ENCODE measurements around the gene CLCN2.

CLCN2 gene

DNA sequence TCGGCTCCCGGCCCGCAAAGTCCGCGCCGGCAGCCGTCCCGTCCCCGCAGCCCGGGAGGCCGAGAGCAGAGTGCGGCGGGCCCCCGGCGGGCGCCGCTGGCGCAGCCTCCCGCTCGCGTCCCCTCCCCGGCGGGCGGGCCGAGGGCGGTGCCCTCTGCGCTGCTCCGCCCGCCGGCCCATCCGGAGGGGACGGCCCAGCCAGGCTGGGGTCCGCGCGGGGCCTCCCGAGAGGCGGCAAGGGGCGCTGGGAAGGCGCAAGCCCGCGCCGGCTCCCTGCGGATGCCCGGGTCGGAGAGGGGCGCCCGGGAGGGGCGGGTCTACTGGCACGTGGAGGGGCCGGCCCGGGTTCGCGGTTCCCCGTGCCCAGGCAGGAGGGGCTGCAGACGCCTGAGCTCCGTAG lies at the start of gene CLCN2, which contains the start of gene POLR2H:
TSS of gene CLCN2 (minus strand) at position 74 of the 400 bp plus-strand sequence. CDS start 126 bp downstream, outside the sequence.
TSS of gene POLR2H (plus strand) at position 179 of the 400 bp plus-strand sequence. CDS start 1,783 bp downstream, outside the sequence.
- Mint-ChIP-seq H3K36me3 (peaks cover 44% of the 10 kb centered on the region), H3K4me1 (peaks cover 28% of the 10 kb centered on the region), H3K4me3 (peak within 1 kb of the TSS; percentile 91), H3K9me3 (no peaks in the 10 kb centered on the region), H3K27ac (peak within 1 kb of the TSS; percentile 93)
- peak; percentile 58 for ATAC-seq
- peak in 1 of 2 donors; percentile 51 for DNase-seq (ENCODE audit: low spot score in 2 of 2)

DNA sequence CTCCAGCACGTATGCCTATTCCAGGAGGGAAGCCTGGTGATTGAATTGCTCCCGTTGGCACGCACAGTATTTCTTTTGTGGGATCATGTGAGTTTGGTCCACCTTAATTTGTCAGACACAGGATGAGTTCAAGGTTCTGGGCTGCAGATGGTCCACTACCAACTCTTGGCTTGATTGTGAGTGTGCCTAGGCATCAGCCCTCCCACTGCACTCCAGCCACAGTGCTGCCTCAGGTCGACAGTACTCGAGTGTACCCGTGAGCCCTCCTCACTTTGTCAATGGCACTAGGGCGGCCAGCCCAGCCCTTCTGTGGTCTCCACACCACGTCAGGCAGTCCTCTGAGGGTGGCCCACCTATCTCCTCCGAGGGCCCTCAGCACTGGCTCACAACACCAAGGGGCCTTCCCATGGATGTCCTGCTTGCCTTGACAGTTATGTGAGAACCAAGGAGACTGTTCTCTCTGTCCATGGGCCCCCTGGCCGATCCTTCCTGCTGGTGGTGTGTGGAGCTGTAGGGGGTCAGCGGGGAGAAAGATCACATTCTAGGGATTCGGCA lies 48.6 kb upstream of the CLCN2 start:
- Mint-ChIP-seq H3K4me3 (no peak overlapping the region), H3K4me1 (no peaks in the 10 kb centered on the region), H3K27ac (no peak overlapping the region), H3K36me3 (no peaks in the 10 kb centered on the region), H3K9me3 (no peaks in the 10 kb centered on the region)
- DNase-seq (ENCODE audit: low spot score in 2 of 2), result no peak
- peak; percentile 17 for ATAC-seq

DNA sequence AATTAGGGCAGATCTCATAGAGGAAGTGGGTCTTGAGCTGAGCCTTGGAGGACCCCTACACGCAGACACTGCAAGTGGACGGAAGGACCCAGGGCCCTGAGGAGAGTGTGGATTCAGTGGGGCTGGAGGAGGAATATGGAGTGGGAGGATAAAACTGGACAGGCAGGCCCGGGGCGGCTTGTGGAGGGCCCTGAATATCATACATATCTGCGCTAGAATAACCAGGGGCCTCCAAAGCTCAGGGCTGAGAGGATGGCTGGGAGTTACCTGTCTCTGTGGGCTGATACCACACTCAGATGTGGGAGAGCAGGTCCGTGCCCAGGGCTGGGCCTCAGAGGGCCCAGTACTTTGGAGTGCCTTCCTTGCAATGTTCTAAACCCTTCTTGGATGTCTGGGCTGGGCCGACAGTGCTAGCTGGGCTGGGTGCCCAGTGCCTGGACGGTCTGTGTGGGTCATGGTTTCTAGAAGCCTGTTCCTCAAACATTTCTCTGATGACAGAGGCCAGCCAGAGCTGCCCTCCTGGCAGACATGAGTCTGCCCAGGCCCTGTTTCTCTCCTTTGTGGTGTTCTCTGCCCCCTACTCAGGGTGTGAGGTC lies 48.0 kb upstream of the CLCN2 start:
- H3K9me3 Mint-ChIP-seq, result no peaks in the 10 kb centered on the region
- H3K27ac Mint-ChIP-seq, result no peak overlapping the region
- H3K36me3 Mint-ChIP-seq, result no peaks in the 10 kb centered on the region
- DNase-seq (ENCODE audit: low spot score in 2 of 2), result no peak
- no peak overlapping the region for H3K4me3 Mint-ChIP-seq
- H3K4me1 Mint-ChIP-seq, result no peaks in the 10 kb centered on the region
- peak; percentile 22 for ATAC-seq

DNA sequence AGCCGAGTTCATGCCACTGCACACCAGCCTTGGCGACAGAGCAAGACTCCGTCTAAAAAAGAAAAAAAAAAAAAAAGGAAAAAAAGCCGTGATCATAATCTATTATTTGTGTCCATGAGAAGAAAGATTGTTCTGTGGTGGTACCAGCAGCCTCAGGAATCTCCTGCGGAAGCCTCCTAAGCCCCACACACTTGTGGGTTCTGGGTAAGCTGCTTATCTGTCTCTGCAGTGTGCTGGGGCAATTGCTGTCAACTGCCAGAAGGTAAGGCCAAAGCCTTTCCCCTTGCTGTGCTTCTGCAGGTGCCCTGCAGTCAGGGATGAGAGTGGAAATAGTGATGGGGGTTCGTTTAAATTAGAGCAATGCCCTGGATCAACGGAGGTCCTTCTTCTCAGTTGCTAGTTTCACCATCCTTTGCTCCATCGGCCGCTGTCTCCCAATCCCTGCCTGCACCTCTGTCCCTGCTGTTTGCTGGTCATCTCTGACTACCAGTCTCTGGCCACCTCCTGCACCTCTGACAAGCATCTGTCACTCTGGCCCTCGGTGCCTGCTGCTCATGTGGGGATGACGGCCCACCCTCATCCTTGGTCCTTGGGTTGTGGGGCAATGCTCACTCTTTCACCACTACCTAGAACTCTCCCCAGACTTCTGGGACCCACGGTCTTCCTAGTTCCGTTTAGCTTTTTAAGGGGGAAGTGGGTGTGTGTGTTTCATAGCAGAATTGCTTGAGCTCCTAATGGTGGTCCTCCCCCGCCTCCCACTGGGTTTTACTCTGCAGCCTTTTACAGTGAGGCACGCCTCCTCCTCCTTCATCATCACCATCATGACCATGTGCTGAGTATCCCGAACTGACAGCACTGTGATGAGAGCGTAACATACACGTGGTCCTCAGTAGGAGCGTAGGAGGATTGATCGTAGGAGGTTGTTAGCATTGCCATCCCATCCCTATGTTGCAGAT lies 43.9 kb upstream of the CLCN2 start:
- Mint-ChIP-seq H3K9me3 (no peaks in the 10 kb centered on the region), H3K4me1 (no peaks in the 10 kb centered on the region), H3K27ac (no peak overlapping the region), H3K36me3 (no peaks in the 10 kb centered on the region), H3K4me3 (no peak overlapping the region)
- DNase-seq (ENCODE audit: low spot score in 2 of 2) (no peak), ATAC-seq (peak; percentile 25)

DNA sequence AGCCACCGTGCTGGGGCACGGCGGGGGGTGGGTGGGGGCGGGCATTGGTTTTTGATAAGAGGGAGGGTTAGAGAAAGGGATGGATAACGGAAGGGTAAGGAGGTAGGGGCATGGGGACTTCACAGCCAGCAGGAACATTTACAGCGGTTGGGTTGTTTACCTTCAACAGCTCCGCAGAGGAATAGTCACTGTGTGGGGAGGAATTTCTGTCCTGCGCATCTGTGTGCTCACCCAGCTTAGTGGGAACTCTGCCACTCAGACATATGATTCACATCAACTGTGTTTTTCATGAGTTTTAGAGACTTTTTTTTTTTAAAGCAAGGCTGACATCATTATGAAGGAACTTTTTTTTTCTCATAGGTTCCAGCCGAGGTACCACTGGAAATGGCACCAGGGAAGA lies 38.0 kb upstream of the CLCN2 start:
- H3K9me3 Mint-ChIP-seq, result no peaks in the 10 kb centered on the region
- H3K36me3 Mint-ChIP-seq, result no peaks in the 10 kb centered on the region
- no peak overlapping the region for H3K27ac Mint-ChIP-seq
- no peaks in the 10 kb centered on the region for H3K4me1 Mint-ChIP-seq
- no peak for ATAC-seq
- DNase-seq (ENCODE audit: low spot score in 2 of 2), result no peak
- H3K4me3 Mint-ChIP-seq, result no peak overlapping the region

DNA sequence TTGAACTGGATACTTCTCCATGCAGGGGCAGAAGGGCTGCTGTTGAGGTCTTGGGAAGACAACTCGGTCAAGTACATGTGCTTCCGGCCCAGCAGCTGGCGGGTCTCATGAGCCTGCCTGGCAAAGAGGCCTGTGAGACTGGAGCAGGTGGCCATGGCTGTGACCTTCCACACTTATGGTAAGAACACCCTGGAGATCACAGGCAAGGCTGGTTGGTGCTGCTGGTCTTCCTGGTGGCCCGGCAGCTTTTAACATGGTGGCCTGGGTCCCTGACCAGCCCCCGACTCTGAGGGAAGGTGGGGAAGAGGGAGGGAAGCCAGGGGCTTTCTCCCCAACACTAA lies 33.9 kb upstream of the CLCN2 start:
- H3K4me1 Mint-ChIP-seq, result no peaks in the 10 kb centered on the region
- ATAC-seq (no peak), DNase-seq (ENCODE audit: low spot score in 2 of 2) (no peak)
- no peak overlapping the region for H3K4me3 Mint-ChIP-seq
- no peaks in the 10 kb centered on the region for H3K36me3 Mint-ChIP-seq
- H3K27ac Mint-ChIP-seq, result no peak overlapping the region
- H3K9me3 Mint-ChIP-seq, result no peaks in the 10 kb centered on the region

DNA sequence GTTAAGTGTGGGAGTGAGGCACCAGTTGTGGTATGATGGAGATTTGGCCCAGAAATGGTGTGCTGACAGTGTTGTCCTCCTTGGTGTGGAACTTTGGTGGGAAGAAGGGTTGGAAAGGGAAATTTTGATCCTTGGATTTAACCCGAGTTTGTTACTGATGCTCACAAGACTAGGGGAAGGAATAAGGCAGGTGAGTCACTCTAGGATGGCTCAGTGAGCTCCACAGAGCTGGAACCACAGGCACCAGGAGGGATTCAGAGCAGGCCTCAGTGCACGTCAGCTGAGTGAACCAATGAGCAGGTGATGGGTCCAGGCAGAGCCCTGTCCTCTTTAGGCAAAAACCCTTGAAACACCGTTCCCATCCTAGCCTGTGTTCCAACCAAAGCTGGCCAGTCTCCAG lies 29.9 kb upstream of the CLCN2 start:
- Mint-ChIP-seq H3K4me1 (no peaks in the 10 kb centered on the region), H3K4me3 (no peak overlapping the region), H3K27ac (no peak overlapping the region), H3K9me3 (no peaks in the 10 kb centered on the region), H3K36me3 (no peaks in the 10 kb centered on the region)
- DNase-seq (ENCODE audit: low spot score in 2 of 2), result no peak
- no peak for ATAC-seq

DNA sequence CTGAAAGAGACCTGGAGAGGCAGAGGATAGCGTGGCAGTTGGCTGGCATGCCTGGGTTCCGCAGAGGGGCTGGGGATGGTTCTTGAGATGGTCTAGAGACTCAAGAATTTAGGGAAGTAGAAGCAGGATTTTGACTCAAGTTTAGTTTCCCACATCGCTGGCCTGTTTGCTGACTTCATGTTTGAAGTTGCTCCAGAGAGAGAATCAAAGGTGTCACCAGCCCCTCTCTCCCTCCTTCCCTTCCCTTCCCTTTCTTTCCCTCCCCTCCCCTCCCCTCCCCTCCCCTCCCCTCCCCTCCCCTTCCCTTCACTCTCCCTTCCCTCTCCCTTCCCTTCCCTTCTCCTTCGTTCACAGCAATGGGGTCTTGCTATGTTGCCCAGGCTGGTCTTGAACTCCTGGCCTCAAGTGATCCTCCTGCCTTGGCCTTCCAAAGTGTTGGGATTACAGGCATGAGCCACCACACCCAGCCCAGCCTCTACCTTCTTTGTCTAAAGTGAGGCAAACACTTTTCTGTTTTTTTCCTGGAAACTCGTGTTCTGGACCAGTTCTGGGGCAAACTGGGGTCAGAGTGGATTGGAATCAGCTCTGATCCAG lies 28.6 kb upstream of the CLCN2 start:
- H3K4me1 Mint-ChIP-seq, result no peaks in the 10 kb centered on the region
- DNase-seq (ENCODE audit: low spot score in 2 of 2) (no peak), ATAC-seq (no peak)
- H3K9me3 Mint-ChIP-seq, result no peaks in the 10 kb centered on the region
- no peak overlapping the region for H3K4me3 Mint-ChIP-seq
- no peaks in the 10 kb centered on the region for H3K36me3 Mint-ChIP-seq
- H3K27ac Mint-ChIP-seq, result no peak overlapping the region

DNA sequence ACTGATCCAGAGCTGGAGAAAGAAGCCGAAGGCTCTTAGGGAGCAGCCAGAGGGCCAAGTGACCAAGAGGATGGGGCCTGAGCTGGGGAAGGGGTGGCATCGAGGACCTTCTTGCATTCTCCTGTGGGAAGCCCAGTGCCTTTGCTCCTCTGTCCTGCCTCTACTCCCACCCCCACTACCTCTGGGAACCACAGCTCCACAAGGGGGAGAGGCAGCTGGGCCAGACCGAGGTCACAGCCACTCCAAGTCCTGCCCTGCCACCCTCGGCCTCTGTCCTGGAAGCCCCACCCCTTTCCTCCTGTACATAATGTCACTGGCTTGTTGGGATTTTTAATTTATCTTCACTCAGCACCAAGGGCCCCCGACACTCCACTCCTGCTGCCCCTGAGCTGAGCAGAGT lies 28.0 kb upstream of the CLCN2 start:
- ATAC-seq, result no peak
- DNase-seq (ENCODE audit: low spot score in 2 of 2), result no peak
- Mint-ChIP-seq H3K36me3 (no peaks in the 10 kb centered on the region), H3K4me1 (no peaks in the 10 kb centered on the region), H3K4me3 (no peak overlapping the region), H3K9me3 (no peaks in the 10 kb centered on the region), H3K27ac (no peak overlapping the region)

DNA sequence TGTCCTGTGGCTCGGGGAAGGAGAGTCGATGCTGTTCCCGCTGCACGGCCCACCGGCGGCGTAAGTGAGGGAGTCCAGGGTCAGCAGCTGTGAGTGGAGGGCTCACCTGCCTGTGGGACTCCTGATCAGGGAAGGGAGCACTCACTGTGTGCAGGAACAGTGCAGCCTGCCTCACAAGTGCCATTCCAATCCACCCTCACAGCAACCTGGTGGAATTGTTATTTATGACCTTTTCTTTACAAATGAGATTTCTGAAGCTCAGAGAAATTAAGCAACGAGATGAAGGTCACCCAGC lies 27.5 kb upstream of the CLCN2 start:
- H3K27ac Mint-ChIP-seq, result no peak overlapping the region
- H3K4me3 Mint-ChIP-seq, result no peak overlapping the region
- H3K36me3 Mint-ChIP-seq, result no peaks in the 10 kb centered on the region
- H3K4me1 Mint-ChIP-seq, result no peaks in the 10 kb centered on the region
- no peaks in the 10 kb centered on the region for H3K9me3 Mint-ChIP-seq
- ATAC-seq (no peak), DNase-seq (ENCODE audit: low spot score in 2 of 2) (no peak)

DNA sequence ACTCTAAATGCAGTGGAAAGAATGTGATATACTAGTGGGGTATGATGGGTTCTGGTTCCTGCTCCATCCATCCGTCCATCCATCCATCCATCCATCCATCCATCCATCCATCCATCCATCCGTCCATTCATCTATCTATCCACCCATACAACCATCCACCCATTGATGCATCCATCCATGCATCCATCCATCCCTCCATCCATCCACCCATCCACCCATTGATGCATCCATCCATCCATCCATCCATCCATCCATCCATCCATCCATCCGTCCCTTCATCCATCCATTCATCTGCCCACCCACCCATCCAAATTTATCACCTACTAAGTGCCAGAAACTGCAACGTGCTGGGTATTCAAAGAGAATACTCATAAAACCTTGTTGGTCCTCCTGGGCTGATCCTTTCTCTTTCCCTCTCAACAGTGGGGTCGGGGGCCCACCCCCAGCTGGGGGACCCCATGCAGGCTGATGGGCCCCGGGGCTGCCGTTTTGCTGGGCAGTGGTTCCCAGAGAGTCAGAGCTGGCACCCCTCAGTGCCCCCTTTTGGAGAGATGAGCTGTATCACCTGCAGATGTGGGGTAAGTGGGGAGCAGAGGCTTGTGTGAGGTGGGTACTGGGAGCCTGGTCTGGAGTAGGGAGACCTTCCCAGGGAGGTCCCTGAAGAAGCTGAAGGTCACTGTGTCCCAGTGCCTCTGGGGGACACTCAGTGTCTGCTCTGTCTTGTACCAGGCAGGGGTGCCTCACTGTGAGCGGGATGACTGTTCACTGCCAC lies 26.9 kb upstream of the CLCN2 start:
- Mint-ChIP-seq H3K4me3 (no peak overlapping the region), H3K9me3 (no peaks in the 10 kb centered on the region), H3K36me3 (no peaks in the 10 kb centered on the region), H3K4me1 (no peaks in the 10 kb centered on the region), H3K27ac (no peak overlapping the region)
- DNase-seq (ENCODE audit: low spot score in 2 of 2), result no peak
- no peak for ATAC-seq

DNA sequence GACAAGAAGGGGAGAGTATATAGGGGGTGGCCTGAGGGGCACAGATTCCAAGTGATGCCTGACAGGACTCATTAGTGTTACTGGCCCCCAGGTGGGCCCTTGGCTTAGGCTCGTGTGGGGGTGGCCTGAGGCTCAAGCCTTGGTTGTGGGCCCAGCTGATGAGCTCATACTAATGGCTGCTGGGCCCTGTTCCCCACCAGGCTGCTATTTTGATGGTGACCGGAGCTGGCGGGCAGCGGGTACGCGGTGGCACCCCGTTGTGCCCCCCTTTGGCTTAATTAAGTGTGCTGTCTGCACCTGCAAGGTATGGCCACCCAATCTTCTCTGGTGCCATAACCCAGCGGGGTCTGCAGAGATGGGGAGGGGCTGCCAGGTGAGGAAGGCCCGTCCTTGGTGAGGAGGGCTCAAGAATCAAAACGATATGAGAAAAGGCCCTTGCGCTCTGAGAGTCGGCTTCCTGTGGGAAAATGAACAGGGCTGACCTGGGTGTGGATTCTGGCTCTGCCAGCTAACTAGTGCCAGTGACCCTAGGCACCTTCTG lies 25.8 kb upstream of the CLCN2 start:
- Mint-ChIP-seq H3K36me3 (no peaks in the 10 kb centered on the region), H3K9me3 (no peaks in the 10 kb centered on the region), H3K4me1 (no peaks in the 10 kb centered on the region), H3K4me3 (no peak overlapping the region), H3K27ac (no peak overlapping the region)
- no peak for ATAC-seq
- no peak for DNase-seq (ENCODE audit: low spot score in 2 of 2)

DNA sequence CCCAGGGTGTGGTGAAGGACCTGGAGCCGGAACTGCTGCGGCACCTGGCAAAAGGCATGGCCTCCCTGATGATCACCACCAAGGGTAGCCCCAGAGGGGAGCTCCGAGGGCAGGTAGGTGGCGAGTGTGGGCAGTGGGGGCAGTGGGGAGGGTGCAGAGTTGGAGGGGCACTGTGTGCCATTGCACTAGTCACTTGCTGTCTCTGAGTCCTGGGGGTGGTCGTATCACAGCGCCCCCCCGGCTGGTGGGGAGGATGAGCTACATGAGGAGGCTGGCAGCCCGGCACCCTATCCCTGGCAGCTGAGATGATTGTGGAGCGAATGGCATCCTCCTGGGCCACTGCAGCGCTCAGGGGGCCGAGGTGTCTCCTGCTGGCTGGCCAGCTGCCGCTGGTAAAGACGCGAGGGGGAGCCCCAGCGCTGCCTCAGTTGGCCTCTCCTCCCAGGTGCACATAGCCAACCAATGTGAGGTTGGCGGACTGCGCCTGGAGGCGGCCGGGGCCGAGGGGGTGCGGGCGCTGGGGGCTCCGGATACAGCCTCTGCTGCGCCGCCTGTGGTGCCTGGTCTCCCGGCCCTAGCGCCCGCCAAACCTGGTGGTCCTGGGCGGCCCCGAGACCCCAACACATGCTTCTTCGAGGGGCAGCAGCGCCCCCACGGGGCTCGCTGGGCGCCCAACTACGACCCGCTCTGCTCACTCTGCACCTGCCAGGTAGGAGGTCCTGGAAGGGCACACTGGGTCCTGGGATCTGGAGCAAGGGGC lies 24.8 kb upstream of the CLCN2 start:
- Mint-ChIP-seq H3K4me1 (no peaks in the 10 kb centered on the region), H3K4me3 (no peak overlapping the region), H3K9me3 (no peaks in the 10 kb centered on the region)

DNA sequence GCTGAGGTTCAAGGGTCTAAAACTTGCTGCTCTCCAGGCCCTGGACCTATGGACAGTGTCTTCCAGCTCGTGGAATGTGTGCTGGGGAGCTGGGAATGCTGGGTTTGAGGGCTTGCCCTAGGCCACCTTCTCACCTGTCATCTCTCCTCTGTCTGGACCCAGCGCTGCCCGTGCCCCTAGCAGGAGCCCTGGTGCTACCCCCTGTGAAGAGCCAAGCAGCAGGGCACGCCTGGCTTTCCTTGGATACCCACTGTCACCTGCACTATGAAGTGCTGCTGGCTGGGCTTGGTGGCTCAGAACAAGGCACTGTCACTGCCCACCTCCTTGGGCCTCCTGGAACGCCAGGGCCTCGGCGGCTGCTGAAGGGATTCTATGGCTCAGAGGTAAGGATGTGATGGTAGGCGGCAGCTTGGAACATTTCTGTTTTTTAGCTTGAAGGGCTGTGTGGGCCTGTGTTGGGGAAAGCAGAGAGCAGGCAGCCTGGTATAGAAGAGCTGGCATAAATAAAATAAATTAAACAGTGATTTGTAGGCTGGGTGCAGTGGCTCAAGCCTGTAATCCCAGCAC lies 23.5 kb upstream of the CLCN2 start:
- no peak overlapping the region for H3K27ac Mint-ChIP-seq
- ATAC-seq, result no peak
- no peak for DNase-seq (ENCODE audit: low spot score in 2 of 2)
- H3K4me1 Mint-ChIP-seq, result no peaks in the 10 kb centered on the region
- H3K9me3 Mint-ChIP-seq, result no peaks in the 10 kb centered on the region
- H3K36me3 Mint-ChIP-seq, result no peaks in the 10 kb centered on the region
- no peak overlapping the region for H3K4me3 Mint-ChIP-seq

More for the DNA sequence above, 24.8 kb upstream of the CLCN2 start:
- ATAC-seq, result no peak
- Mint-ChIP-seq H3K27ac (no peak overlapping the region), H3K36me3 (no peaks in the 10 kb centered on the region)
- DNase-seq (ENCODE audit: low spot score in 2 of 2), result no peak

All from stimulated activated effector memory CD8-positive, alpha-beta T cell treated with anti-CD3 and anti-CD28 coated beads, Interleukin-12 subunit alpha, Interleukin-12 subunit beta, amount 100 ng/mL, for 72 hours (primary cell).